PFSK-1 (cell line): ENCODE measurements around the gene UGT1A7.

Experiments used
- POLR2AphosphoS5 ChIP-seq: IDR thresholded peaks from 2 replicates; pipeline ENCODE4 v1.6.1; 2012; ENCODE audit warnings: low read depth, mild to moderate bottlenecking, control low read depth, low read length, moderate library complexity
- SIN3A ChIP-seq: IDR thresholded peaks from 2 replicates; pipeline ENCODE4 v1.6.1; 2012; ENCODE audit warnings: mild to moderate bottlenecking, low read length, moderate library complexity, borderline replicate concordance; ENCODE audit not compliant: insufficient read depth
- TAF1 ChIP-seq: IDR thresholded peaks from 2 replicates; pipeline ENCODE4 v1.6.1; 2012; ENCODE audit warnings: low read length, control low read depth, borderline replicate concordance; ENCODE audit not compliant: insufficient read depth
- TF ChIP-seq, protein P1 (sequence below), 2 experiments: IDR thresholded peaks; 2 replicates each; pipeline versions ENCODE4 v1.6.1 to v1.8.0; 2011 to 2012; ENCODE audit warnings: low read depth in 2 of 2, low read length in 2 of 2, control low read depth in 1 of 2, inconsistent platforms in 1 of 2, mild to moderate bottlenecking in 1 of 2, moderate library complexity in 1 of 2; ENCODE audit not compliant: insufficient read depth in 1 of 2

GRCh38 chr2:233789554-233789953 is 107.9 kb downstream of the UGT1A7 start:
- TF ChIP-seq POLR2AphosphoS5: no peak
- TF ChIP-seq TAF1: no peak
- TF ChIP-seq, protein P1, sequence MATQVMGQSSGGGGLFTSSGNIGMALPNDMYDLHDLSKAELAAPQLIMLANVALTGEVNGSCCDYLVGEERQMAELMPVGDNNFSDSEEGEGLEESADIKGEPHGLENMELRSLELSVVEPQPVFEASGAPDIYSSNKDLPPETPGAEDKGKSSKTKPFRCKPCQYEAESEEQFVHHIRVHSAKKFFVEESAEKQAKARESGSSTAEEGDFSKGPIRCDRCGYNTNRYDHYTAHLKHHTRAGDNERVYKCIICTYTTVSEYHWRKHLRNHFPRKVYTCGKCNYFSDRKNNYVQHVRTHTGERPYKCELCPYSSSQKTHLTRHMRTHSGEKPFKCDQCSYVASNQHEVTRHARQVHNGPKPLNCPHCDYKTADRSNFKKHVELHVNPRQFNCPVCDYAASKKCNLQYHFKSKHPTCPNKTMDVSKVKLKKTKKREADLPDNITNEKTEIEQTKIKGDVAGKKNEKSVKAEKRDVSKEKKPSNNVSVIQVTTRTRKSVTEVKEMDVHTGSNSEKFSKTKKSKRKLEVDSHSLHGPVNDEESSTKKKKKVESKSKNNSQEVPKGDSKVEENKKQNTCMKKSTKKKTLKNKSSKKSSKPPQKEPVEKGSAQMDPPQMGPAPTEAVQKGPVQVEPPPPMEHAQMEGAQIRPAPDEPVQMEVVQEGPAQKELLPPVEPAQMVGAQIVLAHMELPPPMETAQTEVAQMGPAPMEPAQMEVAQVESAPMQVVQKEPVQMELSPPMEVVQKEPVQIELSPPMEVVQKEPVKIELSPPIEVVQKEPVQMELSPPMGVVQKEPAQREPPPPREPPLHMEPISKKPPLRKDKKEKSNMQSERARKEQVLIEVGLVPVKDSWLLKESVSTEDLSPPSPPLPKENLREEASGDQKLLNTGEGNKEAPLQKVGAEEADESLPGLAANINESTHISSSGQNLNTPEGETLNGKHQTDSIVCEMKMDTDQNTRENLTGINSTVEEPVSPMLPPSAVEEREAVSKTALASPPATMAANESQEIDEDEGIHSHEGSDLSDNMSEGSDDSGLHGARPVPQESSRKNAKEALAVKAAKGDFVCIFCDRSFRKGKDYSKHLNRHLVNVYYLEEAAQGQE (IDR thresholded peaks at IDR 0.05; ENCODE audit: insufficient read depth in 1 of 2, low read depth in 2 of 2, low read length in 2 of 2): no peak
- no peak for TF ChIP-seq SIN3A
